ENCODE data around the gene TXNRD3. TPM values are rescaled to one million over a fixed set of nuclear protein-coding genes. Genes with fewer than 3 reads are reported as not detected.

The TXNRD3 gene
- polyA plus RNA-seq, 2 of the 4 experiments (the other 2 are of a cell fraction) = 4.6 to 5.8 TPM

- Histone ChIP-seq H3K4me1 (0 out of 3 replicates have a peak, but pooled peaks cover 5% of the 10 kb centered on the region), H3K9me3 (peaks cover 10% of the 10 kb centered on the region; the same call in 2 of the 3 replicates), H3K4me3 (no peak overlapping the region), H3K27ac (no peak overlapping the region), H3K4me2 (no peak overlapping the region)
- ChIA-PET POLR2A (no interaction called here), CTCF (interaction anchor here (0.8 to 1.6 kb wide), 3 partner anchors 20 to 135 kb away, joined by 3 to 4 read pairs (median 3); no protein-coding TSS in a partner anchor)
- TF ChIP-seq ZC3H11A (IDR thresholded peaks at IDR 0.05) = no peak
- TF ChIP-seq POLR2A (IDR thresholded peaks at IDR 0.05; ENCODE audit: low read length) = no peak
- TF ChIP-seq RAD21 (conservative IDR thresholded peaks at IDR 0.05 in 1 of 2, IDR thresholded peaks at IDR 0.05 in 1 of 2) = no peak
- TF ChIP-seq TFCP2L1 (CRISPR knock-in tag; IDR thresholded peaks at IDR 0.05) = no peak
- FAIRE-seq (no peak), ATAC-seq (no peak), DNase-seq (ENCODE audit: low read depth in 1 of 2, low spot score in 1 of 2) (no peak)
- 75% methylated on average over 1 of the region's 2 CpGs for WGBS (ENCODE audit: missing lambda C conversion rate)
These were observed 3.0 kb upstream of the TXNRD3 start for GRCh38 chr3:126657901-126658300.

GRCh38 chr3:126656371-126657134 is 1.6 kb upstream of the TXNRD3 start:
- DNase-seq (ENCODE audit: low read depth in 1 of 2, low spot score in 1 of 2) (no peak), ATAC-seq (no peak), FAIRE-seq (no peak)
- H3K4me2 ChIP-seq = no peak overlapping the region
- TF ChIP-seq EHMT2 (IDR thresholded peaks at IDR 0.05; ENCODE audit: low read depth) (no peak), EHF (CRISPR knock-in tag; IDR thresholded peaks at IDR 0.05) (no peak), CBX8 (IDR thresholded peaks at IDR 0.05) (no peak), CHD2 (IDR thresholded peaks at IDR 0.05; ENCODE audit: low read length, partially characterized antibody) (no peak), HOXB13 (CRISPR knock-in tag; IDR thresholded peaks at IDR 0.05; ENCODE audit: low read depth) (no peak), ZNF302 (CRISPR knock-in tag; IDR thresholded peaks at IDR 0.05) (no peak)
- no peak overlapping the region for H3K27ac ChIP-seq
- no peak overlapping the region for H3K4me3 ChIP-seq
- POLR2A ChIA-PET = no interaction called here
- WGBS (ENCODE audit: missing lambda C conversion rate) = 76% methylated on average over 6 of the region's 8 CpGs
- H3K4me1 ChIP-seq = 0 out of 3 replicates have a peak, but pooled peaks cover 5% of the 10 kb centered on the region
- peaks cover 9% of the 10 kb centered on the region; the same call in 2 of the 3 replicates for H3K9me3 ChIP-seq
- CTCF ChIA-PET = interaction anchor here (0.8 to 1.6 kb wide), 5 partner anchors 15 to 887 kb away, joined by 3 to 4 read pairs (median 3); no protein-coding TSS in a partner anchor

- no peak overlapping the region for H3K4me3 ChIP-seq
- no peak for ATAC-seq
- no peak overlapping the region for H3K27ac ChIP-seq
- H3K9me3 ChIP-seq = peaks cover 2% of the 10 kb centered on the region; the same call in 1 of the 3 replicates
- WGBS (ENCODE audit: missing lambda C conversion rate) = 79% methylated on average over 11 of the region's 11 CpGs
- ChIA-PET CTCF (interaction anchor here (0.8 to 1.1 kb wide), 2 partner anchors 16 to 888 kb away, joined by 3 read pairs; no protein-coding TSS in a partner anchor), POLR2A (no interaction called here)
- 0 out of 3 replicates have a peak, but pooled peaks cover 5% of the 10 kb centered on the region for H3K4me1 ChIP-seq
- TF ChIP-seq CEBPB (IDR thresholded peaks at IDR 0.05) = no peak
- TF ChIP-seq CHD4 (IDR thresholded peaks at IDR 0.05; ENCODE audit: borderline replicate concordance) = no peak
- no peak for TF ChIP-seq KDM1A (IDR thresholded peaks at IDR 0.05; ENCODE audit: low read depth)
- TF ChIP-seq FOXS1 (CRISPR knock-in tag; IDR thresholded peaks at IDR 0.05) = no peak
- no peak for DNase-seq (ENCODE audit: low read depth in 1 of 2, low spot score in 1 of 2)
- peak overlapping the region; percentile 79 for H3K4me2 ChIP-seq
- FAIRE-seq = no peak
These were observed 963 bp upstream of the TXNRD3 start for GRCh38 chr3:126655887-126656286.

GRCh38 chr3:126649556-126650092 is 5.3 kb downstream of the TXNRD3 start:
- Histone ChIP-seq H3K4me2 (no peak overlapping the region), H3K9me3 (no peaks in the 10 kb centered on the region), H3K4me1 (0 out of 3 replicates have a peak, but pooled peaks cover 5% of the 10 kb centered on the region), H3K27ac (no peak overlapping the region), H3K4me3 (no peak overlapping the region)
- ChIA-PET CTCF (no interaction called here), POLR2A (no interaction called here)
- ATAC-seq (no peak), DNase-seq (ENCODE audit: low read depth in 1 of 2, low spot score in 1 of 2) (no peak), FAIRE-seq (no peak)
- 71% methylated on average over 2 of the region's 2 CpGs for WGBS (ENCODE audit: missing lambda C conversion rate)
- TF ChIP-seq EHMT2 (IDR thresholded peaks at IDR 0.05; ENCODE audit: low read depth) = no peak
- TF ChIP-seq NR3C1 (IDR thresholded peaks at IDR 0.05) = no peak
- no peak for TF ChIP-seq ZC3H11A (IDR thresholded peaks at IDR 0.05)
- no peak for TF ChIP-seq ELK1 (IDR thresholded peaks at IDR 0.05; ENCODE audit: low read depth, low read length)
- no peak for TF ChIP-seq PHF8 (IDR thresholded peaks at IDR 0.05; ENCODE audit: borderline replicate concordance, low read depth)
- no peak for TF ChIP-seq EP300 (IDR thresholded peaks at IDR 0.05)
- no peak for TF ChIP-seq PBX3 (IDR thresholded peaks at IDR 0.05)
- TF ChIP-seq TP53 (CRISPR knock-in tag; IDR thresholded peaks at IDR 0.05) = no peak
- TF ChIP-seq NPAS2 (CRISPR knock-in tag; IDR thresholded peaks at IDR 0.05; ENCODE audit: borderline replicate concordance) = no peak
- no peak for TF ChIP-seq RCOR1 (IDR thresholded peaks at IDR 0.05; ENCODE audit: low read depth, low read length)
- no peak for TF ChIP-seq MYC (IDR thresholded peaks at IDR 0.05; ENCODE audit: borderline replicate concordance, low read length)
- no peak for TF ChIP-seq HEYL (CRISPR knock-in tag; IDR thresholded peaks at IDR 0.05)
- TF ChIP-seq BHLHE40 (IDR thresholded peaks at IDR 0.05; ENCODE audit: low read depth, low read length) = no peak
- TF ChIP-seq CTCF (IDR thresholded peaks at IDR 0.05) = no peak
- no peak for TF ChIP-seq FOSB (CRISPR knock-in tag; IDR thresholded peaks at IDR 0.05)
